ENCODE results near the gene SYTL2.

The SYTL2 gene

DNA sequence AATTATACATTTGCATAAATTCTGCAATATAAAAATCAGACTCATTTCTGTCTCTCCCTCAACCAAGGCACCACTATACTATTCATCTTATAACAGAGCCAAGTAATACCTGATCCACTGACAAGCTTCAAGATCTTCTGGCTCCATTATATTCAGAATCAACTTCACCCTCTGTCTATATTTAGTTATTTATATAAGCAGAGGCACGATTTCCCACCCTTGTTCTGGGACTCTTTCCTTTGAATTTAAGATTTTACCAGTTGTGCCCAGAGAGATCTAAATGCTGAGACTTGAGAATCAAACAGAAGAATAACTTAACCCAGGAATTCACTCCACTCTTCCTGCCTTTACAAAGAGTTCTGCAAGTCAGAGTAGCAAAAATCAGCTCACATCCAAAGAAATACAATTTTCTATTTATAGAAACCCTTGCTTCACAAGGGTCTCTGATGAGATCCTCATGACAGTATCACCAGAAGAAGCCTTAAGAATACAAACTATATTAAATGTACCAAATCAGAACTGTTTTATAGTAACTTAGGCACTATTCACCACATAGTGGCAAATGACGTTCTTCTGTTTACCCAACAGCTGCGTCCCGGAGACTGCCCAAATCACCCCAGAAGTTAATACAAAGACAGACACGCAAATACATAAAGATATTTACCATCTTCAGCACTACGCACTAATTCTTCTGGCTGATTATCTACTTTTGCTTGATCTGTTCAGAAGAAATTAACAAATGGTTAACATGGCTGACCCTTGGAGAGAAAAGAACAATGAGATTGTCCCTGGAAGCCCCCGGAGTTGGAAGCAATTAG, 92.6 kb downstream of the SYTL2 start:
- no peak for DNase-seq (ENCODE audit: low read depth, low spot score)
- Histone ChIP-seq H3K27ac (no peak overlapping the region), H3K9me3 (ENCODE audit: low read depth, low read length) (no peaks in the 10 kb centered on the region), H3K36me3 (ENCODE audit: insufficient read depth, low read length) (no peaks in the 10 kb centered on the region), H3K9ac (ENCODE audit: insufficient read length) (no peak overlapping the region), H3K4me3 (no peak overlapping the region)
- TF ChIP-seq EZH2 (IDR thresholded peaks at IDR 0.05) = no peak

DNA sequence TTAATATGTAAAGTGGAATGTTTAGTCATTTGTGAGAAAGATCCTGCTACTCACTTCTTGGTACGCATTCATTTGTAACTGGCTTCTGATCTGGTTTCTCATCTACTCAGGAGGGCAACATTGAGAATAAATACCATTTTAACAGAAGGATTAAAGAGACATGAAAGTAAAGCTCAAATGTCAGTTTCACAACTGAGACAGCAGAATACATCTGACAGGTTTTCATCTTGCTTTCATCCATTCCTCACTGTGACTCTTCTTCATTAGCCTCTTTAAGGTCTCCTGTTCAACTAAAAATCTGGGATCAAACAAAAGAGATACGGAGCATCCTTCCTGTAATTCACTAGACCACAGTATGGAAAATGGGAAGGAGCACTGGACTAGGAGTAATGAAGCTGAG, 93.5 kb downstream of the SYTL2 start:
- no peak overlapping the region for H3K27ac ChIP-seq
- H3K36me3 ChIP-seq (ENCODE audit: insufficient read depth, low read length) = no peaks in the 10 kb centered on the region
- DNase-seq (ENCODE audit: low read depth, low spot score) = no peak
- H3K9me3 ChIP-seq (ENCODE audit: low read depth, low read length) = no peaks in the 10 kb centered on the region
- no peak for TF ChIP-seq POLR2AphosphoS5 (IDR thresholded peaks at IDR 0.05; ENCODE audit: borderline replicate concordance, low read depth, low read length)
- no peak for TF ChIP-seq EZH2 (IDR thresholded peaks at IDR 0.05)
- no peak for TF ChIP-seq FOXP2 (optimal IDR thresholded peaks at IDR 0.05; ENCODE audit: control extremely low read depth, extremely low read length, insufficient read depth)
- no peak overlapping the region for H3K4me3 ChIP-seq
- H3K9ac ChIP-seq (ENCODE audit: insufficient read length) = no peak overlapping the region

DNA sequence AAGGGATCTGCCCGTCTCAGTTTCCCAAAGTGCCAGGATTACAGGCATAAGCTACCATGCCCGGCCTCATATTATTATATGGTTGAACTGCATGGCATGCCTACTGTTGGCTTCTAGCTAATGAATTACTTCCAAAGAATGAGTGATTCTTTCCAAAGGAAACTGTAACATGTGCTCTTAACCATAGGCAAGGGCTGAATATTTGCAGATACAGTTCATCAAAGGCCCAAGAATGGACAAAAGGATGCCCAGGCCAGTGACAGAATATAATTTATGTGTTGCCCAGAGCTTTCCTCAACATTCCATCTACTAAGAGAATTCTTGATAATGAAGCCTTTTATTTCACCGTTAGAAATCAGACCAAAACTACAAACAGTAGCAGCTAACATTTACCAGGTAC, 98.0 kb downstream of the SYTL2 start:
- H3K9ac ChIP-seq (ENCODE audit: insufficient read length) = no peak overlapping the region
- no peaks in the 10 kb centered on the region for H3K36me3 ChIP-seq (ENCODE audit: insufficient read depth, low read length)
- H3K4me3 ChIP-seq = no peak overlapping the region
- H3K27ac ChIP-seq = no peak overlapping the region
- no peaks in the 10 kb centered on the region for H3K9me3 ChIP-seq (ENCODE audit: low read depth, low read length)
- no peak for TF ChIP-seq POLR2AphosphoS5 (IDR thresholded peaks at IDR 0.05; ENCODE audit: borderline replicate concordance, low read depth, low read length)
- TF ChIP-seq FOXP2 (optimal IDR thresholded peaks at IDR 0.05; ENCODE audit: control extremely low read depth, extremely low read length, insufficient read depth) = no peak
- no peak for TF ChIP-seq EZH2 (IDR thresholded peaks at IDR 0.05)
- DNase-seq (ENCODE audit: low read depth, low spot score) = no peak

DNA sequence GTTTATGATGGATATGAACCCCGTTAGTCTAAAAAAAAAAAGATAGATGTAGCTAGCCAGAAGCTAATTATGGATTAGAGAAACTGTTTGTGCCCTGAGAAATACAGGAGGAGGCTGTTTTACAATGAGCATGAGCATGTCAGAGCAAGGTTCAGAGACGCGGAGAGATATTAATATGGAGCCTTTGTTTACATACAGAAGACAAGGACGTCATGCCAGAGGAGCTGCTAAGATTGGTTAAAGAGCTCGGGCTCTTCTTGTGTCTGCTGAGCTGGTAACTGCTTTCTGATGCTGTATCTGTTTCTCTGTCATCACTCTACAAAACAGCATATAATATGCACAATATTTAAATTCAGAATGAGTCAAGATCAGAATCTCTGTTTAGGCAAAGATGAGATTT, 100.0 kb downstream of the SYTL2 start:
- Histone ChIP-seq H3K9me3 (ENCODE audit: low read depth, low read length) (no peaks in the 10 kb centered on the region), H3K27ac (no peak overlapping the region), H3K36me3 (ENCODE audit: insufficient read depth, low read length) (no peaks in the 10 kb centered on the region), H3K9ac (ENCODE audit: insufficient read length) (no peak overlapping the region), H3K4me3 (no peak overlapping the region)
- TF ChIP-seq FOXP2 (optimal IDR thresholded peaks at IDR 0.05; ENCODE audit: control extremely low read depth, extremely low read length, insufficient read depth) (no peak), EZH2 (IDR thresholded peaks at IDR 0.05) (no peak), POLR2AphosphoS5 (IDR thresholded peaks at IDR 0.05; ENCODE audit: borderline replicate concordance, low read depth, low read length) (no peak)
- no peak for DNase-seq (ENCODE audit: low read depth, low spot score)

DNA sequence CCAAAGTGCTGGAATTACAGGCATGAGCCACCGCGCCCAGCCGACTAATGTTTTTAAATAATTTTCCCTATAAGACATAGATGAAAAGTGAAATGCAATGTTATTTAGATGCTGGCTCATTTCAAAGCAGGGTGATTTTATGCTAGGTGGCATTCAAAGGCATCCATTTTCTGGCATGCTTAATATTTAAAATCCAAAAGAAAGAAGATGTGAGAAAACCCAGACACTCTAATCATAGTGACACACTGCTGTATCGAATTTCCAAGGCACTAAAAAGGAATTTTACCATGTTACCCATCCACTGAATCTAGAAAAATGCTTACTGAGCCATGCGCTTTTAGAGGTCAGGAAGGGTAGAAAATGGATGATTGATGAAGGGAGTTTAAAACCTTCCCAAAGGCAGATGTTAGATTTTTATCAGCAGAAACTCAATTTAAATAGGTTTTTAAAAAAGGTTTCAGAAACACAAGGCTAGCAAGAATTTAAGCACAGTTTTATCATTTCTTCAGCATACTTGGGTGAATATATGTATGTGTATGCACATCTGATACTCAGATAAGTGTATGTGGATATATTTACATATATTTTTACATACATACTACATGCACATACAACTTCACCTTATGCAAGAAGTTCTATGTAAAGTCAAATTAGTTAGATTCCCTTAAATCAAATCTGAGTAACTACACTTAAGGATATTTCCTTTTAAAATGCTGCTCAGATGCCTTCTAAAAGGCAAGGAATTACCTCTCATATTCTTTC, 100.8 kb downstream of the SYTL2 start:
- no peak overlapping the region for H3K9ac ChIP-seq (ENCODE audit: insufficient read length)
- no peaks in the 10 kb centered on the region for H3K9me3 ChIP-seq (ENCODE audit: low read depth, low read length)
- TF ChIP-seq FOXP2 (optimal IDR thresholded peaks at IDR 0.05; ENCODE audit: control extremely low read depth, extremely low read length, insufficient read depth) (no peak), EZH2 (IDR thresholded peaks at IDR 0.05) (no peak), POLR2AphosphoS5 (IDR thresholded peaks at IDR 0.05; ENCODE audit: borderline replicate concordance, low read depth, low read length) (no peak)
- no peak for DNase-seq (ENCODE audit: low read depth, low spot score)
- no peaks in the 10 kb centered on the region for H3K36me3 ChIP-seq (ENCODE audit: insufficient read depth, low read length)
- no peak overlapping the region for H3K4me3 ChIP-seq
- H3K27ac ChIP-seq = no peak overlapping the region

DNA sequence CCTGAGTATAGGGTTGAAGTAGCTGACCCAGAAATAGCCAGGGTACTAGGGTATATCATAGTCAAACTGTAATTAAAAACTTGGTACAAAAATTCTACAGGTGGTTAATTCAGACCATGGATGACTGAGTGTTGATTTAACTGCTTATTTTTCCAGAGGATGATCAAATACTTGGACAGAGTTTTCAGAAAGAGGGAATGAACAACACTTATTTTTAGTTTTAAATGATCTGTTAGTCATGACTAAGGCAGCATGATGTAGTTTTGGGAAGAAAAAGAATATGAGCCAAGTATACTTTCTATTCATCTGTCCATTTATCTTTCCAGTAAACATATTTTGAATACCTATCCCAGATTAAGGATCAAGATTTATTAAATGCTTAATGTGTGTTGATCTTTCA, 105.1 kb downstream of the SYTL2 start:
- DNase-seq (ENCODE audit: low read depth, low spot score) = no peak
- Histone ChIP-seq H3K36me3 (ENCODE audit: insufficient read depth, low read length) (no peaks in the 10 kb centered on the region), H3K4me3 (no peak overlapping the region), H3K9me3 (ENCODE audit: low read depth, low read length) (no peaks in the 10 kb centered on the region), H3K9ac (ENCODE audit: insufficient read length) (no peak overlapping the region), H3K27ac (no peak overlapping the region)
- TF ChIP-seq FOXP2 (optimal IDR thresholded peaks at IDR 0.05; ENCODE audit: control extremely low read depth, extremely low read length, insufficient read depth) (no peak), EZH2 (IDR thresholded peaks at IDR 0.05) (no peak), POLR2AphosphoS5 (IDR thresholded peaks at IDR 0.05; ENCODE audit: borderline replicate concordance, low read depth, low read length) (no peak)

DNA sequence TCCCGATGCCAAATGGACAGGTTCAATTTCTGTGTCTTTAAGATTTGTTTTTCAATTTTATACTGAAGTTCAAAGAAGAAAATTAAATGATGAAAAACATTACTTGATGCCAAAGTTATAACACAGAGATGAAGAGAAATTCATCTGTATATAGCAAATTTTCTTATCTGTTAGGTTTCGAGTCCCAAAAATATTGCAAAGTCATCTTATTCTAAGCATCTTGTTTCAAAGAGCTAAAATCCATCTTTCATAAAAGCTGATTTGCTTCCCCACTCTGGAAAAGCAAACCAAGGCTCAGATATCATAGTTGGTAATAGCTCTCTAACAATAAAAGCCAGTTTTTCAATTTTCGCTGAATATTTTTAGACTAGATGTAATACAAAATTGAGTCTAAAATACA, 106.0 kb downstream of the SYTL2 start:
- Histone ChIP-seq H3K9me3 (ENCODE audit: low read depth, low read length) (no peaks in the 10 kb centered on the region), H3K4me3 (no peak overlapping the region), H3K36me3 (ENCODE audit: insufficient read depth, low read length) (no peaks in the 10 kb centered on the region), H3K9ac (ENCODE audit: insufficient read length) (no peak overlapping the region), H3K27ac (no peak overlapping the region)
- no peak for DNase-seq (ENCODE audit: low read depth, low spot score)
- TF ChIP-seq FOXP2 (optimal IDR thresholded peaks at IDR 0.05; ENCODE audit: control extremely low read depth, extremely low read length, insufficient read depth) (no peak), EZH2 (IDR thresholded peaks at IDR 0.05) (no peak)

DNA sequence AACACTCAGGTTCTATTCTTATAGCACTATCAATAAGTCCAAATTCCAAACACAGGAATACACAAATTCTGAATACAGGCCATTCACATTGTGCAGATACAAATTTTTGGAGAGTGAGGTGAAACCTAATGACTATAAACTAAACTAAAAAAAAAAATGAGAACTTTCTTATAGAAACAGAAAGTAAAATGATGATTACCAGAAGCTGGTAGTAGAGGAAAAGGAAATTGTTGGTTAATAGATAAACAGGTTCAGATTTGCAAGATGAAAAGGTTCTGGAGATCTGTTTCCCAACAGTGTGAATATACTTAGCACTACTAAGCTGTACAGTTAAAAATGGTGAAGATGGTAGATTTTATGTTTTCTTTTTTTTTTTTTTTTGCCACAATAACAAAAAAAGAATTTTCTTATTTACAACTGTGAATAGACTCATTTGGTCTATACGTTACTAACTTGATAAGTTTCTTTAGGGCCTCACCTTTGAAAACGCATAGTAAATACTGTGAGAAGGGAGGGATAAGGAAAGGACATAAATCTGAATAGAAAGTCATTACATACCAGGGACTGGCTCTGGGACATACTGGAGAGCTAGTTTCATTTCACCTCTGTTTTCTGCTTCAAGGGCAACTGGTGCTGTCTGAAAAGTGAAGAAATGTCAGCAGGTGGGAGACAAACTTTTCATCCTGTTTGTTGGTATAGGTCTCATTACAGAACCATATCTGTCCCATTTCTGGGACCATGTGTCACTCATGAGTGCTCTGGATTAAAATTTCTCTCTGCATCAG, 110.8 kb downstream of the SYTL2 start:
- Histone ChIP-seq H3K9me3 (ENCODE audit: low read depth, low read length) (no peaks in the 10 kb centered on the region), H3K36me3 (ENCODE audit: insufficient read depth, low read length) (no peaks in the 10 kb centered on the region), H3K9ac (ENCODE audit: insufficient read length) (no peak overlapping the region), H3K27ac (no peak overlapping the region), H3K4me3 (no peak overlapping the region)
- no peak for TF ChIP-seq EZH2 (IDR thresholded peaks at IDR 0.05)
- no peak for TF ChIP-seq POLR2AphosphoS5 (IDR thresholded peaks at IDR 0.05; ENCODE audit: borderline replicate concordance, low read depth, low read length)
- TF ChIP-seq FOXP2 (optimal IDR thresholded peaks at IDR 0.05; ENCODE audit: control extremely low read depth, extremely low read length, insufficient read depth) = no peak
- no peak for DNase-seq (ENCODE audit: low read depth, low spot score)
